NOMO-1 treated with DMSO at 0.1 percent for 48 hours (cell line): ENCODE measurements around the gene WNT4.

Experiments
- DNase-seq: peaks from one replicate; lab custom pipeline; 2025; ENCODE audit not compliant: unreplicated experiment; lab: John Stamatoyannopoulos, UW

WNT4 gene

DNA sequence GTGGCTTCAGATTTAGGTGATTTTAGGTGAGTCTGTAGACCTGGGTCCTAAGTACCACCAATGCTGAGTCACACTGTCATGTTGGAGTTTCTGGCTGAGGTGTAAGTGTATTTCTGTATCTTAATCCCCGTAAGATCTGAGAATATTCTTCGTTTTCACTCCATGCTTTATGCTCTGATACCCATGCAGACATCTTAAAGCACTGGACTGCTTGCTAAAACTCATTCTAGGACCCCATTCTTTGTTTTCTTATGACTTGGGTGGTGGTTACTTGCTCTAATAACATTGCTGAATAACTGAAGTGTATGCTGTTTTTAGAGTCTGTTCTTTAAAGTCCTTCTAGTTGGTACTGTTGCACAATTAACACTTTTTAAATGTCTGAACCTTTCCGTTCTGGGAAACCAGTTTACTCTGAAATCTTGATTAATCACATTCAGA lies 53.7 kb downstream of the WNT4 start:
- DNase-seq, result no peak

DNA sequence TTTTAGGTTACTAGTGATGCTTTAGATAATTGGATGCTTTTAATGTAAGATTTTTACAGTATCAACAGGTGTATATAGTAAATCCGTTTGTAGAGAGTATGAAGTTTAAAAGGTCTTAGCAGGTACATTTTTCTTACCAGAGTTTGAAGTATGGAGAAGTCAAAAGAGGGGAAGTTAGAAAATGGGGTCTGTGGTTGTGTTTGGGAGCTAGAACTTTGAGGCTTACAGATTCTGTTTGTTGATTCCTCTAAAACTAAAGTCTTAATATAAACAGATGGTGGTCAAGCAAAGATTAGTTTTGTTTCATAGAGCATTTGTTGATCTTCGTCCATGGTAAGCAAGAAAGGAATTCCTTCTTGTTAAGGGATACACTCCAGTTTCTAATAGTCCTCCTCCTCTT lies 54.6 kb downstream of the WNT4 start:
- DNase-seq, result peak; percentile 26

DNA sequence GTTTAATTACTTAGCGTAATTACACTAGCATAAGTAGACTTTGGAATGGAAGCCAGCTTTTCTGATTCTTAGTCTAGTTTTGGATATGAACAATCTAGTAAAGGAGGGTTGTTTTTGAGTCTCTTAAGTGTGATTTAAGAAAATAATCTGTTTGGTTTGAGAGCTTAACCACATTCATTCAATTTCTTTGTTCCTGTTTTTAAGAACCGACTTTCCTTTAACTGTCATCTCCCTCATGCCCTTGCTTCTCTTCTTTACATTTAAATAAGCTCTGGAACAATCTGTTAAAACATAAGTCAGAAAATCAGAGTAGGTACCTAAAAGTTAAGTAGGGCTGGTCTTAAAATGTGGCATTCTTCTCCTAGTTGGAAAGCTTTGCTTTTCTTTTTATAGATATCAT lies 62.7 kb downstream of the WNT4 start:
- peak; percentile 58 for DNase-seq

DNA sequence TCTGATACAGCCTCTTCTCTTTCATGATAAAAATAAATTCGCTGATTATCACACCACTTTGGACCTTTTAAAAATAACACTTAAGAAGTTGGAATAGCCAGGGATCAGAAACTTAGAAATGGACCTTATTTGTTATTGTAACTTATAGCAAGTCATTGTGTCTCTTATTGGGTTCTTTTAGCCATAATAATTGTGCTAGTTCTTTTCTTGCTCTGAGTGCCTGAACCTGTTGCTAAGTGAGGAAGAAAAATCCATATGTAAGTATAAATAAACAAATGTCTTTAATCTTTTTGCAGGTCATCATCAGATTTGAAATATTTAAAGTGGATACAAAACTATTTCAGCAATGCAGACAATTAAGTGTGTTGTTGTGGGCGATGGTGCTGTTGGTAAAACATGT lies 64.8 kb downstream of the WNT4 start:
- DNase-seq, result no peak

DNA sequence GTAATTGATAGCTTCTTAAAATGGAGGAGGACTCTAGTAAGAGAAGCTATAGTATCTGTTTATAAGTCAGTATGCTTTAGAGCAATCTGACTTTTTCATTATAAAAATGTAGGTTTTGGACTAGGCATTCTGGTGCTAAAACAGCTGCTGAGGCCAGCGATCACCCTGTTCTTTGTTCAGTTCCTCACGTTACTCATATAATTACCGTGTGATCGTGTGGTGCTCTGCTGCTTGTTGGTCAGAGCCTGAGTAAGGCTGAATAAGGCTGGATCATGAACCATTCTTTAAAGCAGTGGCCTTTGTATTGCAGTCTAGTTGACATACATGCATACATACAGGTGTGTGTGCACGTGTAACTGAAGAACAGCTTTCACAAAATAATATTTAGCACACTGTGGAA lies 65.2 kb downstream of the WNT4 start:
- DNase-seq, result peak; percentile 14

DNA sequence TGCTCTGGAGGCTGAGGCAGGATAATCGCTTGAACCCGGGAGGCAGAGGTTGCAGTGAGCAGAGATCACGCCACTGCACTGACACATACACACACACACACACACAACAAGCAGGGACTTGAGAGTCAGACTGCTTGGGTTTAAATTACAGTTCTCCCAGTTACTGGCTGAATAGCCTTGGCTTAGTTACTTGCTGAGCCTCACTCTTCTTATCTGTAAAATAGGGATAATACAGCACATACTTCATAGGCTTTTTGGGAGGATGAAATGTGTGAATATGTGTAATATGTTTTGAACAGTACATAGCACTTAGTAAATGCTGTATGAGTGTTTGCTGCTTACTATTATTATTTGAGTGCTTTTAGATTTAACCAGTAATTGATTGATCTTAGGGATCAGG lies 66.6 kb downstream of the WNT4 start:
- DNase-seq, result no peak

DNA sequence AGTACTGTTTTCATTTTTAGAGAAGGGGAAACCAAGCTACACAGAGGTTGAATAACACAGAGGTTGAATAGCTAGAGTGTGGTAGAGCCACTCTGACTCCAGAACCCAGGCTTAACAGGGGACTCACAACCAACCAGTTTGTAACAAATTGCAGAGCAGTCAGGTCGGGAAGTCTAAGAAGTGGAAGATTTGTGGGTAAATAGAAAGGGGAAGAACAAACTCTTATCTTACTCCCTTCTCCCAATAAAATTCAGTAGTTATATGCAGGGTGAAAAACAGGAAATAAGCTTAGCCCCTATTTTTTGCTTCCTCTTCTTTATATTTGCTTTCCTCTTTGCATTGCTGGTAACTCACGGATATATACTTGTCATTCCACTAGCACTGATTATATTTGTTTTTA lies 67.2 kb downstream of the WNT4 start:
- DNase-seq, result peak; percentile 87

DNA sequence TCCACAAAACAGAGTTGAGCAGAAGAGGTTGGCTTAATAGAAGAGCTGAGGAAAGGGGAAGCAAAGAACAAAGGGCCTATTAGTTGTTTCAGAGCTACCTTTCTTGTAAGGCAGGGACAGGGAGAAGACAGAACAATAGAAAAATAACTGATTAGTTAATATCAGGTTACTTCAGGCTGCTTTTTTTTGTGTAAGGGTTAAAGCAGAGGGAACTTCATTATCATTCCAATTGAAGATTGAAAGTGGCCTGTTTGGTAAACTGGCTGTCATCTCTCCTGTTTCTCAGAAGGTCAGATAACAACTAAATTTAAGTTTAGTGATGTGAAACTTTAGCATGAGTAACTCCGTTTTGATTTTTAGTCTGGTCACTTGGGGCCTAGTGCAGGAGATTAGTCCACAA lies 68.1 kb downstream of the WNT4 start:
- peak; percentile 40 for DNase-seq

DNA sequence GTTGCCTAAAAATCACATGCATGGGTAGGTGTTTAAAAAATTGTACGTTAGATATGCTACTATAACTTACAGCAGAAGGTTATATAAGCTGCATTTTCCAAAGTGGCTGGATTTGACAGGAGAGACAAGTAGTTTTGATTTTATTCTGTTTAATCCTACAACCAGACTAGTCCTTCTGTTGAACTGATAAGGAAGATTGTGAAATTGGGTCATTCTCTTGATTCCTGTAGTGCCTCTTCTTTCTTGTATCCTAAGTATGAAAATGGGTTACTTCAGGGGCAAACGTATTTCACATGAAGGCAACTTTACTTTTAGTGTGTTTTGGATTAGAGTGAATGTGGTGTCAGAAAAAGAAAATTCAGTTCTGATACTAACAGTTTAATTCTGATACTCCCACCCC lies 71.4 kb downstream of the WNT4 start:
- DNase-seq, result no peak
